Retinal pigment epithelial cell (primary cell): ENCODE data around the gene DDIT3.
A peak's percentile ranks its signal among the peaks of the same experiment; 100 is the strongest.
"Not testable (repeated sequence)": the region's sequence is repeated elsewhere in the genome, so short reads cannot be mapped to it uniquely, and the experiment has no call there.

Experiments used
- DNase-seq: peaks from one replicate; pipeline ENCODE4 v3.0.0-alpha.2; 2010; ENCODE audit warnings: low read depth
- H3K4me3 ChIP-seq: 2 replicates; pipeline ENCODE4 v1.5.1; 2011; ENCODE audit warnings: mild to moderate bottlenecking, low read length, control low read depth, moderate library complexity
- CTCF ChIP-seq: conservative IDR thresholded peaks from 2 replicates; pipeline ENCODE4 v1.5.1; 2011; ENCODE audit warnings: low read depth, low read length, control low read depth, inconsistent platforms

Gene DDIT3

GRCh38 chr12:57497223-57498131 lies 22.8 kb downstream of the DDIT3 start:
- TF ChIP-seq CTCF: no peak
- DNase-seq: no peak
- no peak overlapping the region for H3K4me3 ChIP-seq

- no peak for DNase-seq
- TF ChIP-seq CTCF: no peak
- H3K4me3 ChIP-seq: no peak overlapping the region
These were observed 23.5 kb downstream of the DDIT3 start for GRCh38 chr12:57496822-57497221.

GRCh38 chr12:57495051-57495701 lies 25.1 kb downstream of the DDIT3 start:
- not testable (repeated sequence) for H3K4me3 ChIP-seq, DNase-seq

- H3K4me3 ChIP-seq: no peak overlapping the region
- DNase-seq: no peak
- TF ChIP-seq CTCF: peak; percentile 17
These were observed 28.7 kb downstream of the DDIT3 start for GRCh38 chr12:57491393-57492280.

- no peak overlapping the region for H3K4me3 ChIP-seq
- no peak for DNase-seq
- no peak for TF ChIP-seq CTCF
These were observed 30.2 kb downstream of the DDIT3 start for GRCh38 chr12:57490126-57490525.

- DNase-seq: no peak
- peak overlapping the region; percentile 96 for H3K4me3 ChIP-seq
- no peak for TF ChIP-seq CTCF
These were observed 31.1 kb downstream of the DDIT3 start for GRCh38 chr12:57489157-57489641.
